Stimulated activated CD8-positive, alpha-beta memory T cell treated with anti-CD3 and anti-CD28 coated beads, Interleukin-2, amount 100 ng/mL, for 1 hour (primary cell): ENCODE results near the gene GAS1.

ENCODE experiments used
- DNase-seq, 2 donors: peaks; one replicate each; pipeline ENCODE4 v3.0.0-alpha.2; 2020; ENCODE audit warnings: low read depth in 2 of 2

The GAS1 gene

DNA sequence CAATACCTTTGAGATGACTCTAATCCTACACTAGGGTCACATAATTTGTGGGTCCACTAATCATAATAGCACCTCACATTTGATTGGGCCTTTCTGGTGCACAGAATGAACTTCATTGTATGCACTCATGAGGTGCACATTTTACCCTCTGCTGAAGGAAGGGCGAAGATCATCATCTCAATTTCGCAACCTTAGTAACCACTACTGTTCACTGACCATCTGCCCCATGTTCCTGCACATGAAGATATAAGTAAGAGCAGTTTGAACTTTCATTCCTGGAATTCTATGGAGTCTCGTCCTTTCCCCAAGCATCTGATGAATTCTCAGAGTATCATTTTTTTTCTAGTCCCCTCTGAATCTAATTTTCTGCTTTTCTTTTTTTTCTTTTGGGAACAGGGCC is 21.2 kb downstream of the GAS1 start:
- no peak for DNase-seq

- no peak for DNase-seq
These were observed 21.6 kb downstream of the GAS1 start for GRCh38 chr9:86925686-86926085.

DNA sequence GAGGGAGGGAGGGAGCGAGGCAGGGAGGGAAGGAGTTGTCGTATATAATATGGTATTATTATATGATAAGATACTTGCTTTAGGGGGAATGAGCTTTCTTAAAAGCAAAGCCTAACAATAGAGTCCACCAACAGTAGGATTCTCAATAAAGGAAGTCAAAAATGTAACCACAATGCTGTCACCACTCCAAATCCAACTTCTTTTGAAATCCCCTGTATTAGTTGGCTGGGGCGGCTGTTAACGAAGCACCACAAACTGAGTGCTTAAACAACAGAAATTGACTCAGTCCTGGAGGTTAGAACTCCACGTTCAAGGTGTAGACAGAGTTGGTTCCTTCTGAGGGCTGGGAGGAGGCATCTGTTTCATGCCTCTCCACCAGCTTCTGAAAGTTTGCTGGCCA is 23.1 kb downstream of the GAS1 start:
- DNase-seq = no peak

GRCh38 chr9:86921151-86921923 is 26.0 kb downstream of the GAS1 start:
- DNase-seq = no peak

- no peak for DNase-seq
These were observed 28.8 kb downstream of the GAS1 start for GRCh38 chr9:86918556-86918955.

DNA sequence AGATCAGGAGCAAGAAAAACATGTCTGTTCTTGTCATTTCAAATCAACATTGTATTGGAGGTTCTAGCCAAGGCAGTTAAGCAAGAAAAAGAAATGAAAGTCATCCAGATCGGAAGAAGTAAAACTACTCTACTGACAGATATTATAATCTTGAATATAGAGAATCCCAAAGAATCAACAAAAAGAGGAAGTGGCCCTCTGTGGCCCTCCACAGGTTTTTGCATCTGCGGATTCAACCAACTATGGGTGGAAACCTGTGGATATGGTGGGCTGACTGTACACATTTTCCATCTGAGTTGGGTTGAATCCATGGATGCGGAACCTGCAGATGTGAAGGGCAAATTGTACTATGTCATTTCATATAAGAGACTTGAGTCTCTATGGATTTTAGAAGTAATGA is 35.1 kb downstream of the GAS1 start:
- DNase-seq = no peak

GRCh38 chr9:86909388-86909787 is 37.9 kb downstream of the GAS1 start:
- no peak for DNase-seq

DNA sequence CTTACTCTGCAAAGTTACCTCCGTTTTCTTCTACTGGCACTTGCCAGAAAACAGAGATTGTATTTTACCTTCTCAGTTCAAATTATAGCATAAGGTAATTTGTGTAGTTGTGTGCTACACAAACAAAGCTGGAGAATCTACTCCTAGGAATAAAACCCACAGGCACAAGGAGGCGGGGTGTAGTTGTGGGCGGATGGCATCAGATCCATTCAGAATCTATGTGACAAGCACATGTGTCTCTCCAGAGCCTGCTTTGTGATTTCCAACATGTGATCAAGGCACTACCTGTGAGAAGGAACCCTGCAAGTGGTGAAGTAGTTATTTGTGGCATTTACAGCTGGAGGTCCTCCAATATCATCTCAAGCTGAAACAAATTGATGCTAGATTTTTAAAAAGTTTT is 39.0 kb downstream of the GAS1 start:
- no peak for DNase-seq

GRCh38 chr9:86907346-86907745 is 40.0 kb downstream of the GAS1 start:
- DNase-seq = no peak

GRCh38 chr9:86903734-86904085 is 43.6 kb downstream of the GAS1 start:
- DNase-seq = no peak

GRCh38 chr9:86902991-86903733 is 44.1 kb downstream of the GAS1 start:
- DNase-seq = no peak

DNA sequence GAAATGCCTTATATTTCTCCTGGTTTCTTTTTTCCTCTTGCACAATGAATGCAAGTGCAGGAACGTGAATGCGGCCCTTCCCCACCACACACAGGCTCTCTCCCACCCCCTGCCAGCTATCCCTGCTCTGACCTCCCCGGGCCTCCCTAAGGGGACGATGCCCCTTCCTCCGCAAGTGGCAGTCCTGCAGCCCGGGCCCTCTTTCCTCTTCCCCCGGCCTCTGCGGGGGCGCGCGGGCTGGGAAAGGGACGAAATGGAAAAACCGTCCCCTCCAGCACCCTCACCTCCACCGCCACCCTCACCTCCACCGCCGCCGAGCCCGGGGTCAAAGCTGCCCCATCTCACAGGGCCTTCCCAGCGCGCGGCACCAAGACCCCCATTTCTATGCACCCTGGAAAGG is 44.7 kb downstream of the GAS1 start:
- DNase-seq = no peak

- DNase-seq = no peak
These were observed 45.1 kb downstream of the GAS1 start for GRCh38 chr9:86902176-86902575.

DNA sequence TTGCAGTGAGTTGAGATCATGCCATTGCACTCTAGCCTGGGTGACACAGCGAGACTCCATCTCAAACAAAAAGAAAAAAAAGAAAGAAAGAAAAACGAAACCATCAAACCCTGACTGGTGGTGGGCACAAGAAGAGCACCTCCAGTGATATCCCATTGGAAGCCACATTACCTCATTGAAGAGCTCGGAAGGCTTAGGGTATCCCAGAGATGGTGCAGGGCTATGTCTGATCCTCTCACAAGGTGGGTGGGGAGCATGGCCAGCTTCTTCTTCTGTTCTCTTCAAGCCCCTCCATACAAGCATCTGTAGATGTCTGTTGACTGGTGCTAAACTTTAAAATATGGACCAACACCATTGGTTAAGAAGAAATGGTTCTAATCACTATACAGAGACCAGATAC is 45.8 kb downstream of the GAS1 start:
- DNase-seq = no peak
